ENCODE results near the gene CAGE1.

DNA sequence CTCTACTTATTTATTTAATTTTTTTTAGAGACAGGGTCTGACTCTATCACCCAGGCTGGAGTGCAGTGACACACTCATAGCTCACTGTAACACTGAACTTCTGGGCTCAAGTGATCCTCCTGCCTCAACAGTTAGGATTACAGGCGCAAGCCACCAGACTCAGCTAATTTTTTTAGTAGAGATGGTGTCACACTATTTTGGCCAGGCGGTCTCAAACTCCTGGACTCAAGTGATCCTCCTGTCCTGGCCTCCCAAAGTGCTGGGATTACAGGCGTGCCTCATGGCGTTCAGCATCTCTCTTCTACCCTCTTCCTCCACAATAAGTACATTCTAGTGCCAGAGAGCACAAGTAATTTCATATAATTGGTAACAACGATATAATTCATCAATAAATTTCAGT is 82.0 kb downstream of the CAGE1 start:
- TF ChIP-seq, protein P1, sequence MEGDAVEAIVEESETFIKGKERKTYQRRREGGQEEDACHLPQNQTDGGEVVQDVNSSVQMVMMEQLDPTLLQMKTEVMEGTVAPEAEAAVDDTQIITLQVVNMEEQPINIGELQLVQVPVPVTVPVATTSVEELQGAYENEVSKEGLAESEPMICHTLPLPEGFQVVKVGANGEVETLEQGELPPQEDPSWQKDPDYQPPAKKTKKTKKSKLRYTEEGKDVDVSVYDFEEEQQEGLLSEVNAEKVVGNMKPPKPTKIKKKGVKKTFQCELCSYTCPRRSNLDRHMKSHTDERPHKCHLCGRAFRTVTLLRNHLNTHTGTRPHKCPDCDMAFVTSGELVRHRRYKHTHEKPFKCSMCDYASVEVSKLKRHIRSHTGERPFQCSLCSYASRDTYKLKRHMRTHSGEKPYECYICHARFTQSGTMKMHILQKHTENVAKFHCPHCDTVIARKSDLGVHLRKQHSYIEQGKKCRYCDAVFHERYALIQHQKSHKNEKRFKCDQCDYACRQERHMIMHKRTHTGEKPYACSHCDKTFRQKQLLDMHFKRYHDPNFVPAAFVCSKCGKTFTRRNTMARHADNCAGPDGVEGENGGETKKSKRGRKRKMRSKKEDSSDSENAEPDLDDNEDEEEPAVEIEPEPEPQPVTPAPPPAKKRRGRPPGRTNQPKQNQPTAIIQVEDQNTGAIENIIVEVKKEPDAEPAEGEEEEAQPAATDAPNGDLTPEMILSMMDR (IDR thresholded peaks at IDR 0.05): no peak
- TF ChIP-seq POLR2A (IDR thresholded peaks at IDR 0.05): no peak
- TF ChIP-seq POLR2AphosphoS5 (IDR thresholded peaks at IDR 0.05): no peak
